Measurements from ENCODE around the gene KIAA1671.

DNA sequence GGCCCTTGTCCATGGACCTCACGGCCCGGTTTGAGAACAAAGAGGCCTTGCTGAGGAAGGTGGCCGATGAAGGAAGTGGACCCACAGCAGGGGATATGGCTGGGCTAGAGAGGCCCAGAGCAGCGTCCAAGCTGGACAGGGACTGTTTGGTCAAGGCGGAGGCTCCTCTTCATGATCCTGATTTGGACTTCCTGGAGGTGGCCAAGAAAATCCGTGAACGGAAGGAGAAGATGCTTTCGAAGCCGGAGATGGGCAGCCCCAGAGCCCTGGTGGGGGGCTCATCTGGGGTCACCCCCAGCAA lies 76.3 kb downstream of the KIAA1671 start:
- TF ChIP-seq EP300 (conservative IDR thresholded peaks at IDR 0.05; ENCODE audit: poor library complexity, severe bottlenecking) = no peak
- no peak for TF ChIP-seq RAD21 (conservative IDR thresholded peaks at IDR 0.05)
- no peak for TF ChIP-seq REST (IDR thresholded peaks at IDR 0.05; ENCODE audit: borderline replicate concordance)
- TF ChIP-seq CTCF (IDR thresholded peaks at IDR 0.05; ENCODE audit: poor library complexity, severe bottlenecking) = no peak
- TF ChIP-seq EZH2 (IDR thresholded peaks at IDR 0.05; ENCODE audit: borderline replicate concordance, insufficient read depth, low read length, poor library complexity, severe bottlenecking) = no peak
- no peak for TF ChIP-seq MXI1 (conservative IDR thresholded peaks at IDR 0.05; ENCODE audit: poor library complexity, severe bottlenecking)
- no peak for TF ChIP-seq TAF1 (IDR thresholded peaks at IDR 0.05; ENCODE audit: low read depth)
